HepG2 (cell line): Measurements from ENCODE around the gene TMEM233. TPM values are rescaled to one million over a fixed set of nuclear protein-coding genes. Genes with fewer than 3 reads are reported as not detected.

Experiments
- ASH2L ChIP-seq: fragments of 300-600, 200-600 bp; sonication (generic); IDR thresholded peaks from 2 replicates; pipeline ENCODE4 v1.7.0; 2017; ENCODE audit warnings: low read depth, mild to moderate bottlenecking, moderate library complexity, mixed read lengths, low read length; ENCODE audit not compliant: insufficient read length
- BCLAF1 ChIP-seq: fragments of 450-650 bp; IDR thresholded peaks from 2 replicates; pipeline ENCODE4 v1.6.1; 2017; ENCODE audit warnings: mild to moderate bottlenecking
- ERF ChIP-seq: IDR thresholded peaks from 2 replicates; pipeline ENCODE4 v1.6.1; 2018; ENCODE audit warnings: missing biosample characterization, missing genetic modification reagents
- GATAD2A ChIP-seq: IDR thresholded peaks from 2 replicates; pipeline ENCODE4 v1.6.1; 2016
- KDM2A ChIP-seq: sonication (generic); formaldehyde crosslinking; IDR thresholded peaks from 2 replicates; pipeline ENCODE4 v1.4.0; 2020; ENCODE audit warnings: low read depth, missing genetic modification reagents, borderline replicate concordance
- MAFF ChIP-seq: IDR thresholded peaks from 2 replicates; pipeline ENCODE4 v1.6.1; 2011; ENCODE audit warnings: low read depth, low read length, improper control_type of control experiment
- MTF2 ChIP-seq: sonication (generic); formaldehyde crosslinking; IDR thresholded peaks from 2 replicates; pipeline ENCODE4 v1.5.0; 2020; ENCODE audit warnings: missing genetic modification reagents, borderline replicate concordance
- NFE2L2 ChIP-seq: fragments of 150-350 bp; IDR thresholded peaks from 2 replicates; pipeline ENCODE4 v1.6.1; 2014; ENCODE audit warnings: low read length
- SIN3B ChIP-seq: fragments of 150-350 bp; IDR thresholded peaks from 2 replicates; pipeline ENCODE4 v1.6.1; 2014; ENCODE audit warnings: low read length
- SP4 ChIP-seq: sonication (generic); formaldehyde crosslinking; IDR thresholded peaks from 2 replicates; pipeline ENCODE4 v1.8.1; 2023; ENCODE audit warnings: mild to moderate bottlenecking, missing genetic modification reagents
- SRF ChIP-seq: IDR thresholded peaks from 2 replicates; pipeline ENCODE4 v1.6.1; 2011; ENCODE audit warnings: mild to moderate bottlenecking, low read depth, low read length, moderate library complexity
- SRSF9 ChIP-seq: fragments of 200-400 bp; formaldehyde crosslinking; IDR thresholded peaks from 2 replicates; pipeline ENCODE4 v1.6.1; 2018; ENCODE audit warnings: borderline replicate concordance, mild to moderate bottlenecking, low read depth, low read length; ENCODE audit not compliant: insufficient read depth, poor library complexity, severe bottlenecking
- ZFP41 ChIP-seq: sonication (generic); formaldehyde crosslinking; IDR thresholded peaks from 2 replicates; pipeline ENCODE4 v1.4.0; 2020; ENCODE audit warnings: mild to moderate bottlenecking, missing genetic modification reagents, borderline replicate concordance
- ZFX ChIP-seq: sonication (generic); formaldehyde crosslinking; IDR thresholded peaks from 2 replicates; pipeline ENCODE4 v1.4.0; 2020; ENCODE audit warnings: mild to moderate bottlenecking, low read depth, missing genetic modification reagents, moderate library complexity
- ZNF274 ChIP-seq: sonication (generic); formaldehyde crosslinking; IDR thresholded peaks from 2 replicates; pipeline ENCODE4 v1.5.1; 2020; ENCODE audit warnings: mild to moderate bottlenecking, missing genetic modification reagents
- ZNF333 ChIP-seq: sonication (generic); formaldehyde crosslinking; IDR thresholded peaks from 2 replicates; pipeline ENCODE4 v1.4.0; 2020; ENCODE audit warnings: mild to moderate bottlenecking, missing genetic modification reagents, borderline replicate concordance
- ZNF441 ChIP-seq: sonication (generic); formaldehyde crosslinking; IDR thresholded peaks from 2 replicates; pipeline ENCODE4 v1.7.0; 2021; ENCODE audit warnings: missing genetic modification reagents, borderline replicate concordance
- ZNF558 ChIP-seq: sonication (generic); formaldehyde crosslinking; IDR thresholded peaks from 2 replicates; pipeline ENCODE4 v1.9.0; 2022; ENCODE audit warnings: mild to moderate bottlenecking, missing genetic modification reagents, borderline replicate concordance
- ZNF607 ChIP-seq: sonication (generic); formaldehyde crosslinking; IDR thresholded peaks from 2 replicates; pipeline ENCODE4 v1.5.1; 2020; ENCODE audit warnings: missing genetic modification reagents, mild to moderate bottlenecking, borderline replicate concordance
- ZNF839 ChIP-seq: sonication (generic); formaldehyde crosslinking; IDR thresholded peaks from 2 replicates; pipeline ENCODE4 v1.4.0; 2020; ENCODE audit warnings: missing genetic modification reagents, mild to moderate bottlenecking, borderline replicate concordance
- polyA plus RNA-seq, 8 experiments: library from polyadenylated mRNA; depleted of rRNA in 3 of 8; stranded (reverse) in 7 of 8; unstranded in 1 of 8; fragments of >200 nt; fragmentation: Illumina TruSeq in 4 of 8; extraction: Trizol in 4 of 8; gene quantifications; 2 replicates each; pipeline versions ENCODE4 v1.2.1 to v1.2.3, GENCODE V29; 2011 to 2016; ENCODE audit warnings: low read depth in 4 of 8, missing spikeins in 1 of 8, mixed read lengths in 1 of 8; ENCODE audit not compliant: insufficient read depth in 1 of 8
- total RNA-seq, 5 experiments: library from RNA; depleted of rRNA; stranded (reverse); fragments of >200 nt; fragmentation: Illumina TruSeq; extraction: Trizol; gene quantifications; 2 replicates each; pipeline ENCODE4 v1.2.3, GENCODE V29; 2016; ENCODE audit warnings: low read depth in 1 of 5
- TF ChIP-seq, protein P1 (sequence below): IDR thresholded peaks from 2 replicates; pipeline ENCODE4 v1.6.1; 2016; ENCODE audit warnings: low read depth, control low read depth
- TF ChIP-seq, protein P2 (sequence below): sonication (generic); formaldehyde crosslinking; IDR thresholded peaks from 2 replicates; pipeline ENCODE4 v1.8.0; 2022; ENCODE audit warnings: low read depth, missing genetic modification reagents
- TF ChIP-seq, protein P3 (sequence below): conservative IDR thresholded peaks from 2 replicates; pipeline ENCODE4 v1.6.1; 2018; ENCODE audit warnings: missing genetic modification reagents

The TMEM233 gene
- total and polyA plus RNA-seq, 2 of the 13 experiments (the other 11 are each of a cell fraction or from before 2014, with no cell fraction given), result 0.03 TPM; not detected in 1

DNA sequence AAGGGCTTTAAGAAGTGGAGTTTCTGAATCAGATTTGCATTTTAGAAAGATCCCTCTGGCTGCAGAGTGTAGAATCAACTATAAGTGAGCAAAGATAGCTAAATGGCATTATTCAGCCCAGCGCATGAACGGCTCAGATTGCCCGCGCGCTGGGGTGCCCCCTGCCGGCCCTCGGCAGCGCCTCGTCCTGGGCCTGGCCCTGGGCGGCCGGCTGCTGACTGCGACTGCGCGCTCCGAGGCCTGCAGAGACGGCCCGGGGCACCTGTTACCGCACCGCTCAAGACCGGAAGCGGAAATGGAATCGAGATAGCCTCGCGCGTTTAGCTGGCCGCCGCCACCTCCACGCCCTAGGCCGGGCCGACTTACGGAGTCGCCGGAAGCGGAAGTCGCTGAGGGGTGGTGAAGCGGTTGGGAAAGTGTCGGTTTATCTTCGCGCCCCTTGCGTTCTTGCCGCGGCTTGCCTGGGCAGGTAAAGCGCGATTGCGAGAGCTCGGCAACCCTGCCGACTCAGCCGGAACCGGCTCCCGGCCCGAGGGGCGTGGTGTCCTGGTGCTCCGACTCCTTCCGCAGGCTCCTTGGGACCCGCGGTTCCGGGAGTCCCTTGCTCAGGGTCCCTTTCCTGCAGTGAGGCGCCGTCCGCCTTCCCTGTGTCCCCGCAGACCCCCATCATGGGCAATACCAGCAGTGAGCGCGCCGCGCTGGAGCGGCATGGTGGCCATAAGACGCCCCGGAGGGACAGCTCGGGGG lies 74.2 kb downstream of the TMEM233 start, which contains the start of gene PRKAB1 (continued):
- TF ChIP-seq, protein P1, sequence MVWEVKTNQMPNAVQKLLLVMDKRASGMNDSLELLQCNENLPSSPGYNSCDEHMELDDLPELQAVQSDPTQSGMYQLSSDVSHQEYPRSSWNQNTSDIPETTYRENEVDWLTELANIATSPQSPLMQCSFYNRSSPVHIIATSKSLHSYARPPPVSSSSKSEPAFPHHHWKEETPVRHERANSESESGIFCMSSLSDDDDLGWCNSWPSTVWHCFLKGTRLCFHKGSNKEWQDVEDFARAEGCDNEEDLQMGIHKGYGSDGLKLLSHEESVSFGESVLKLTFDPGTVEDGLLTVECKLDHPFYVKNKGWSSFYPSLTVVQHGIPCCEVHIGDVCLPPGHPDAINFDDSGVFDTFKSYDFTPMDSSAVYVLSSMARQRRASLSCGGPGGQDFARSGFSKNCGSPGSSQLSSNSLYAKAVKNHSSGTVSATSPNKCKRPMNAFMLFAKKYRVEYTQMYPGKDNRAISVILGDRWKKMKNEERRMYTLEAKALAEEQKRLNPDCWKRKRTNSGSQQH (CRISPR knock-in tag), result no peak; the same call in 1 of the 2 replicates
- TF ChIP-seq ZNF607 (CRISPR knock-in tag), result peak; percentile 77; the same call in 1 of the 2 replicates
- no peak; the same call in 1 of the 2 replicates for TF ChIP-seq ZNF558 (CRISPR knock-in tag)
- TF ChIP-seq MAFF, result no peak
- TF ChIP-seq, protein P2, sequence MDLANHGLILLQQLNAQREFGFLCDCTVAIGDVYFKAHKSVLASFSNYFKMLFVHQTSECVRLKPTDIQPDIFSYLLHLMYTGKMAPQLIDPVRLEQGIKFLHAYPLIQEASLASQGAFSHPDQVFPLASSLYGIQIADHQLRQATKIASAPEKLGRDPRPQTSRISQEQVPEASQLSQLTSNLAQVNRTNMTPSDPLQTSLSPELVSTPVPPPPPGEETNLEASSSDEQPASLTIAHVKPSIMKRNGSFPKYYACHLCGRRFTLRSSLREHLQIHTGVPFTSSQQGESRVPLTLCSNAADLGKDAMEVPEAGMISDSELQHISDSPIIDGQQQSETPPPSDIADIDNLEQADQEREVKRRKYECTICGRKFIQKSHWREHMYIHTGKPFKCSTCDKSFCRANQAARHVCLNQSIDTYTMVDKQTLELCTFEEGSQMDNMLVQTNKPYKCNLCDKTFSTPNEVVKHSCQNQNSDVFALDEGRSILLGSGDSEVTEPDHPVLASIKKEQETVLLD (CRISPR knock-in tag), result peak; percentile 98
- TF ChIP-seq ZNF333 (CRISPR knock-in tag), result peak; percentile 89; the same call in 1 of the 2 replicates
- TF ChIP-seq BCLAF1, result no peak
- TF ChIP-seq MTF2 (CRISPR knock-in tag), result 0 out of 2 replicates have a peak, but pooled peaks have one; percentile 13
- peak; percentile 83; the same call in 1 of the 2 replicates for TF ChIP-seq ZNF839 (CRISPR knock-in tag)
- TF ChIP-seq ZFX (CRISPR knock-in tag), result peak; percentile 95
- no peak; the same call in 1 of the 2 replicates for TF ChIP-seq ZFP41 (CRISPR knock-in tag)
- no peak; the same call in 1 of the 2 replicates for TF ChIP-seq ZNF274 (CRISPR knock-in tag)
- peak; percentile 63; the same call in 1 of the 2 replicates for TF ChIP-seq GATAD2A
- peak; percentile 87 for TF ChIP-seq ASH2L
- TF ChIP-seq, protein P3, sequence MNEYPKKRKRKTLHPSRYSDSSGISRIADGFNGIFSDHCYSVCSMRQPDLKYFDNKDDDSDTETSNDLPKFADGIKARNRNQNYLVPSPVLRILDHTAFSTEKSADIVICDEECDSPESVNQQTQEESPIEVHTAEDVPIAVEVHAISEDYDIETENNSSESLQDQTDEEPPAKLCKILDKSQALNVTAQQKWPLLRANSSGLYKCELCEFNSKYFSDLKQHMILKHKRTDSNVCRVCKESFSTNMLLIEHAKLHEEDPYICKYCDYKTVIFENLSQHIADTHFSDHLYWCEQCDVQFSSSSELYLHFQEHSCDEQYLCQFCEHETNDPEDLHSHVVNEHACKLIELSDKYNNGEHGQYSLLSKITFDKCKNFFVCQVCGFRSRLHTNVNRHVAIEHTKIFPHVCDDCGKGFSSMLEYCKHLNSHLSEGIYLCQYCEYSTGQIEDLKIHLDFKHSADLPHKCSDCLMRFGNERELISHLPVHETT, result peak; percentile 96
- TF ChIP-seq NFE2L2, result no peak
- TF ChIP-seq SP4 (CRISPR knock-in tag), result peak; percentile 55; the same call in 1 of the 2 replicates
- no peak for TF ChIP-seq SRF
- no peak for TF ChIP-seq SRSF9
- peak; percentile 97 for TF ChIP-seq ZNF441 (CRISPR knock-in tag)
- TF ChIP-seq SIN3B, result 0 out of 2 replicates have a peak, but pooled peaks have one; percentile 32
- TF ChIP-seq KDM2A, result peak; percentile 87; the same call in 1 of the 2 replicates
- peak; percentile 85 for TF ChIP-seq ERF (CRISPR knock-in tag)
